ENCODE measurements around the gene BRAP. TPM values are rescaled to one million over a fixed set of nuclear protein-coding genes. Genes with fewer than 3 reads are reported as not detected.

Gene BRAP
- total RNA-seq, 1 experiment from 2014 or later, result 23.6 TPM

GRCh38 chr12:111600205-111600642, 85.5 kb downstream of the BRAP start:
- Histone ChIP-seq H3K4me3 (ENCODE audit: low read depth, low read length, poor library complexity, severe bottlenecking) (peak overlapping the region; percentile 83), H3K27ac (ENCODE audit: low read depth, low read length, poor library complexity, severe bottlenecking) (peak overlapping the region; percentile 98), H3K36me3 (ENCODE audit: insufficient read depth, low read length, poor library complexity, severe bottlenecking) (no peaks in the 10 kb centered on the region), H3K27me3 (replicated peaks; ENCODE audit: insufficient read depth, low read depth, low read length, poor library complexity) (no peaks in the 10 kb centered on the region), H3K9me3 (ENCODE audit: low read depth, low read length, poor library complexity, severe bottlenecking) (no peaks in the 10 kb centered on the region), H3K4me1 (ENCODE audit: insufficient read depth, low read length, poor library complexity, severe bottlenecking) (peaks cover 11% of the 10 kb centered on the region)
- DNase-seq (ENCODE audit: low spot score), result no peak
- CTCF ChIA-PET, result no interaction called here
- intact Hi-C loops (cut with micrococcal nuclease; ENCODE audit: unreplicated experiment), result no loop called here
- POLR2A ChIA-PET (ENCODE audit: low non-redundant PET), result no interaction called here
- BruUV-seq (replicated peaks), result no TSS peak
- no peak for TF ChIP-seq CTCF (conservative IDR thresholded peaks at IDR 0.05; ENCODE audit: low read depth, low read length)
- no peak for TF ChIP-seq EZH2 (IDR thresholded peaks at IDR 0.05; ENCODE audit: borderline replicate concordance, low read depth, low read length, poor library complexity, severe bottlenecking)

- intact Hi-C loops (cut with micrococcal nuclease; ENCODE audit: unreplicated experiment), result loop anchor here (5.0 kb wide), 1 partner anchor 192 kb away; the partner anchor contains the start of gene SH2B3
- POLR2A ChIA-PET (ENCODE audit: low non-redundant PET), result no interaction called here
- Histone ChIP-seq H3K36me3 (ENCODE audit: insufficient read depth, low read length, poor library complexity, severe bottlenecking) (no peaks in the 10 kb centered on the region), H3K27me3 (replicated peaks; ENCODE audit: insufficient read depth, low read depth, low read length, poor library complexity) (no peaks in the 10 kb centered on the region), H3K4me3 (ENCODE audit: low read depth, low read length, poor library complexity, severe bottlenecking) (peak overlapping the region; percentile 83), H3K27ac (ENCODE audit: low read depth, low read length, poor library complexity, severe bottlenecking) (peak overlapping the region; percentile 98), H3K9me3 (ENCODE audit: low read depth, low read length, poor library complexity, severe bottlenecking) (no peaks in the 10 kb centered on the region), H3K4me1 (ENCODE audit: insufficient read depth, low read length, poor library complexity, severe bottlenecking) (peaks cover 11% of the 10 kb centered on the region)
- TF ChIP-seq CTCF (conservative IDR thresholded peaks at IDR 0.05; ENCODE audit: low read depth, low read length), result no peak
- TF ChIP-seq EZH2 (IDR thresholded peaks at IDR 0.05; ENCODE audit: borderline replicate concordance, low read depth, low read length, poor library complexity, severe bottlenecking), result no peak
- DNase-seq (ENCODE audit: low spot score), result peak; percentile 97
- CTCF ChIA-PET, result no interaction called here
- BruUV-seq (replicated peaks), result TSS peak; percentile 87
Observed at GRCh38 chr12:111599453-111600204, 86.1 kb downstream of the BRAP start.

GRCh38 chr12:111598637-111599452, 86.9 kb downstream of the BRAP start, which contains the start of gene ATXN2:
Gene ATXN2, minus strand, starts transcription at chr12:111599315. Its CDS starts 281 bp downstream, at chr12:111599034.
- no peaks in the 10 kb centered on the region for H3K36me3 ChIP-seq (ENCODE audit: insufficient read depth, low read length, poor library complexity, severe bottlenecking)
- peak within 1 kb of the TSS; percentile 98 for H3K27ac ChIP-seq (ENCODE audit: low read depth, low read length, poor library complexity, severe bottlenecking)
- CTCF ChIA-PET, result no interaction called here
- H3K9me3 ChIP-seq (ENCODE audit: low read depth, low read length, poor library complexity, severe bottlenecking), result no peaks in the 10 kb centered on the region
- BruUV-seq (replicated peaks), result no TSS peak
- no peaks in the 10 kb centered on the region for H3K27me3 ChIP-seq (replicated peaks; ENCODE audit: insufficient read depth, low read depth, low read length, poor library complexity)
- POLR2A ChIA-PET (ENCODE audit: low non-redundant PET), result no interaction called here
- no peak for TF ChIP-seq EZH2 (IDR thresholded peaks at IDR 0.05; ENCODE audit: borderline replicate concordance, low read depth, low read length, poor library complexity, severe bottlenecking)
- TF ChIP-seq CTCF (conservative IDR thresholded peaks at IDR 0.05; ENCODE audit: low read depth, low read length), result no peak
- peaks cover 11% of the 10 kb centered on the region for H3K4me1 ChIP-seq (ENCODE audit: insufficient read depth, low read length, poor library complexity, severe bottlenecking)
- intact Hi-C loops (cut with micrococcal nuclease; ENCODE audit: unreplicated experiment), result loop anchor here (5.0 kb wide), 1 partner anchor 192 kb away; the partner anchor contains the start of gene SH2B3
- peak within 1 kb of the TSS; percentile 83 for H3K4me3 ChIP-seq (ENCODE audit: low read depth, low read length, poor library complexity, severe bottlenecking)
- peak; percentile 83 for DNase-seq (ENCODE audit: low spot score)

Data from A673 (cell line).